Measurements from ENCODE around the gene EME2. TPM values are rescaled to one million over a fixed set of nuclear protein-coding genes. Genes with fewer than 3 reads are reported as not detected.
A peak's percentile ranks its signal among the peaks of the same experiment; 100 is the strongest.

EME2 gene
- total and polyA plus RNA-seq, 11 donors: 3.4 to 12.9 (median 6.0) TPM

DNA sequence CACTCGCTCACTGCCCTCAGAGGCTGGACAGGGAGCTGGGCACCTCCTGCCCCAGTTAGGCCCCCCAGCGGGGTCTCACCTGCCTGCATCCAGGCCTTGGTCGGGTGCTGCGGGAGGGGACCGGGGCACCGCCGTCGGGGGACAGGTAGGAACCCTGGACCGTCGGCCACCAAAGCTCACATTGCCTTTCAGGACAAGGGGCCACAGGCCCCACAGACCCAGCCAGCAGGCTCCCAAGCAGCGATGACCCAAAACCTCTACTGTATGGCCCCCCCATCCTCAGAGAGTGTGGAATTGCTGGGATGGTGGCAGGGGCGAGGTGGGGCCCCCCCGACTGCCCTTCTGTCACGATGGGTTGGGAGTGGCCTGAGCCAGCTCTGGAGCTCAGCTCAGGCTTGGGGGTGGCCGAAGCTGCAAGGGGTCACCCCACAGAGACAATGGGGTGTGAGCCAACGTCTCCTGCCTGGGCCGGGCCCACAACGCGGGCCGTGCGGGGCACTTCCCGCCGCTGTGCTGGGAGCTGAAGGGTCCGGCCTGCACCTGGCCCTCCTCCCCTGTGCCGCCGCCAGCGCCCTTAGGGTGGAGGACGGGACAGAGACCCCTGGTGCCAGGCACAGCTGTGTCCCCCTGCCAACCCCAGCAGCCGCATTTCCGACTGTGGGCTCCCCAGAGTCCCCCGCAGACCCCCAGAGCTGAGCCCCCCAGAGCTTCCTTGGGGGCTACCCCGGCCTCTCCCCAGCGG is 20.4 kb downstream of the EME2 start:
- Histone ChIP-seq H3K4me3 (no peak overlapping the region), H3K36me3 (peaks cover 0 to 37% (median 16%) of the 10 kb centered on the region in 9 donors), H3K4me1 (no peaks in the 10 kb centered on the region), H3K27me3 (no peaks in the 10 kb centered on the region), H3K27ac (no peak overlapping the region), H3K9me3 (peaks cover 0 to 6% (median 0%) of the 10 kb centered on the region in 12 donors)
- ATAC-seq: no peak
- 87 to 94% (median 93%) methylated on average over 16 to 33 of the region's 33 CpGs for WGBS, 4 donors
- TF ChIP-seq POLR2A (IDR thresholded peaks at IDR 0.05): no peak
- TF ChIP-seq, protein P1, sequence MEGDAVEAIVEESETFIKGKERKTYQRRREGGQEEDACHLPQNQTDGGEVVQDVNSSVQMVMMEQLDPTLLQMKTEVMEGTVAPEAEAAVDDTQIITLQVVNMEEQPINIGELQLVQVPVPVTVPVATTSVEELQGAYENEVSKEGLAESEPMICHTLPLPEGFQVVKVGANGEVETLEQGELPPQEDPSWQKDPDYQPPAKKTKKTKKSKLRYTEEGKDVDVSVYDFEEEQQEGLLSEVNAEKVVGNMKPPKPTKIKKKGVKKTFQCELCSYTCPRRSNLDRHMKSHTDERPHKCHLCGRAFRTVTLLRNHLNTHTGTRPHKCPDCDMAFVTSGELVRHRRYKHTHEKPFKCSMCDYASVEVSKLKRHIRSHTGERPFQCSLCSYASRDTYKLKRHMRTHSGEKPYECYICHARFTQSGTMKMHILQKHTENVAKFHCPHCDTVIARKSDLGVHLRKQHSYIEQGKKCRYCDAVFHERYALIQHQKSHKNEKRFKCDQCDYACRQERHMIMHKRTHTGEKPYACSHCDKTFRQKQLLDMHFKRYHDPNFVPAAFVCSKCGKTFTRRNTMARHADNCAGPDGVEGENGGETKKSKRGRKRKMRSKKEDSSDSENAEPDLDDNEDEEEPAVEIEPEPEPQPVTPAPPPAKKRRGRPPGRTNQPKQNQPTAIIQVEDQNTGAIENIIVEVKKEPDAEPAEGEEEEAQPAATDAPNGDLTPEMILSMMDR (IDR thresholded peaks at IDR 0.05): no peak
- peak in 2 of 5 donors; percentile 6 to 25 for DNase-seq
- intact Hi-C loops (cut with DNase I): no loop called here

DNA sequence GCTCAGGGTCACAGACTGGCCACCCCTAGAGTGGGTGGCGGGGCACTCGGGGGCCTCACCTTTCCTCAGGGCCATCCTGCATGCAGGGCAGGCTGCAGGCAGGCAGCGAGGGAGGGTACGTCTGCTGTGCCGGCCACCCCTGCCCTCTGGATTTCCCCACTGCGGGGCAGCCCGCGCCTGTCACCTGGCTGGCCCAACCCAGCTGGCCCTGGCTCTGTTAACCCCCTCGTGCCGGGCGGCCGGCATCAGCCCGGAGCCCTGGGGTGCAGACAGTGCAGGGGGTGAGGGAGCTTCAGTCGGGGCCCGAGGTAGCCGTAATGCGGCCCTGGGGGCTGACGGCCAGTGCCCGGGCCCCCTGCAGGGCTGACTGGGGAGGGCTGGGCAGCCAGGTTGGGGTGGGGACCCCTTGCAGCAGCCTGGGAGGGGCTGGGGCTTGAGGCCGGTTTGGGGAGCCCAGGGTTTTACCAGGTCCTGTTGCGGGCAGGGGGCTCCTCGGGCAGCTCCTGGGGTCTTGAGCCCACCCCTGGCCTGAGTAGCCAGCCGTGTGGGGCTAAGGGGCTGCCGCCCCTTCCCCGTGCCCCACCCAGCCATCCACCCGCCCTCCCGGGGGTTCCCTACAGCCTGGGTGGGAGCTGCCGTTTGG is 21.1 kb downstream of the EME2 start, which contains the start of gene IGFALS:
TSS of gene IGFALS (minus strand) at position 128 of the 643 bp plus-strand sequence. CDS start at position 75, 53 bp downstream.
- peak in 1 of 4 donors; percentile 16 for ATAC-seq

DNA sequence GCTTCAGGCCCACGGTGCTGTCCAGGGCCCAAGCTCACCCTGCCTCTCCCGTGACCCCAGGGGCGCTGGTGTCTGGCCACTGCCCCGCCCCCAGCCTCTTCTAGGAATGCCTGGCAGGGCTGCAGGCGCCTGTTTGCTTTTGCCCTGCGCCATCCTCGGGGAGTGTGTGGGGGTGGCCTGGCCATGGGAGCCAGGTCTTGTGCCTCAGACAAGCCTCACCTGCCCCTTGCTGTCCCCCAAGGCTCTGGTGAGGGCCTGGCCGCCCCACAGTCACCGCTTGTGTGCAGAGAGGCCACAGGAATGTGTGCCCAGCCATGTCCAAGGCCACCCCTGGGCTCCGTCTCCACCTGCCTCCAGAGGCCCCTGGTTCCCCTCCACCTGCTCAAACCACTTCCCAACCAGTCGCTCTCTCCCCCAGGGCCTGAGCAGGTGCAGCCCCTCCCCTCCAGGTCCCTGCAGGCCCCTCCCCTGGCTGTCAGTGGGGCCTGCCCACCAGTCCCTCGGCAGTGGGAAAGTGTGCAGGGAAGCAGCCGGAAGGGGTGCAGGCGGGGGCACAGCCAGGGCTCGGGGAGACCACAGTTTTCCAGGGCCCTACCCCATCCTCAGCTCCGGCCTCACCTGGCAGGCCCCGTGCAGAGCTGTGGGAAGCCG is 21.7 kb downstream of the EME2 start:
- Histone ChIP-seq H3K4me1 (no peaks in the 10 kb centered on the region), H3K4me3 (no peak overlapping the region), H3K9me3 (peaks cover 0 to 7% (median 0%) of the 10 kb centered on the region in 12 donors), H3K36me3 (peaks cover 0 to 23% (median 3%) of the 10 kb centered on the region in 9 donors), H3K27me3 (no peaks in the 10 kb centered on the region), H3K27ac (no peak overlapping the region)
- DNase-seq: peak in 4 of 5 donors; percentile 7 to 26 (median 22)
- intact Hi-C loops (cut with DNase I): no loop called here
- WGBS, 4 donors: 56 to 87% (median 65%) methylated on average over 6 to 18 of the region's 18 CpGs
- peak in 1 of 4 donors; percentile 21 for ATAC-seq
- TF ChIP-seq, protein P1 (IDR thresholded peaks at IDR 0.05): no peak
- no peak for TF ChIP-seq POLR2A (IDR thresholded peaks at IDR 0.05)

More for the DNA sequence above, 21.1 kb downstream of the EME2 start, which contains the start of gene IGFALS:
- H3K9me3 ChIP-seq: peaks cover 0 to 7% (median 0%) of the 10 kb centered on the region in 12 donors
- H3K27ac ChIP-seq: no peak within 1 kb of the TSS
- no peaks in the 10 kb centered on the region for H3K4me1 ChIP-seq
- intact Hi-C loops (cut with DNase I): no loop called here
- no peak for DNase-seq
- TF ChIP-seq, protein P1 (IDR thresholded peaks at IDR 0.05): no peak
- no peak for TF ChIP-seq POLR2A (IDR thresholded peaks at IDR 0.05)
- no peaks in the 10 kb centered on the region for H3K27me3 ChIP-seq
- WGBS, 4 donors: 43 to 67% (median 60%) methylated on average over 9 to 28 of the region's 28 CpGs
- peaks cover 0 to 30% (median 9%) of the 10 kb centered on the region in 9 donors for H3K36me3 ChIP-seq
- H3K4me3 ChIP-seq: no peak within 1 kb of the TSS

Data from heart left ventricle (tissue), 16 donors.